ENCODE data around the gene RAB33A. TPM values are rescaled to one million over a fixed set of nuclear protein-coding genes. Genes with fewer than 3 reads are reported as not detected.

RAB33A gene
- polyA plus RNA-seq, 1 experiment = 5.1 TPM

DNA sequence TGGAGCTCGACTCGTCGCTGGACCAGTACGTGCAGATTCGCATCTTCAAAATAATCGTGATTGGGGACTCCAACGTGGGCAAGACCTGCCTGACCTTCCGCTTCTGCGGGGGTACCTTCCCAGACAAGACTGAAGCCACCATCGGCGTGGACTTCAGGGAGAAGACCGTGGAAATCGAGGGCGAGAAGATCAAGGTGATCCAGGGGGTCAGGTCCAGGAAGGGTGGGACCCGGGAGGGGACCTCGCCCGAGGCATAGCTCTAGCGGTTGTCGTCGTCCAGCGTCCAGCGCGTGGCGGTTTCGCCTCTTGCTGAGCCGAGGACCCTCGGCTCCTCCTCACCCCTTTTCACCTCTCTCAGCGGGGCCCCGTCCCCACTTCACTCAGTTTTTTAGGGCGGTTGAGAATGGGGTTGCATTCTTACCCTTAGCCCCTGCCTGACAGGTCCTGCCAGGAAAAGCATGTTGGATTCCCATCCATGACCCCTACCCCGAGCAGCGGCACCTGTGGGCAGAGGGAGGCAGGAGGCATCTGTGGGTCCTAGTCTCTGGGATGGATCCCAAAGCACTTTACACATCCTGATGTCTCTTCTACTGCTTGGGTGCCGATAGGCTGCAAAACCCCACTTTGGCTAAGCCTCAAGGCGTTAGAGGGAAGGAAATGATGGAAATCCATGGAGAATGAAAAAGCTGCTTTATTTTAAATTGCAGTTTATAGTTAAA lies 524 bp downstream of the RAB33A start:
- CTCF ChIA-PET = interaction anchor here (0.7 to 1.6 kb wide), 2 partner anchors 20 to 412 kb away, joined by 3 read pairs; no protein-coding TSS in a partner anchor
- Histone ChIP-seq H3K36me3 (ENCODE audit: control insufficient read depth, insufficient read depth, low read length) (no peaks in the 10 kb centered on the region), H3K4me3 (ENCODE audit: low read depth, low read length) (peak overlapping the region; percentile 44), H3K27me3 (ENCODE audit: control insufficient read depth, insufficient read depth, low read length) (no peaks in the 10 kb centered on the region)
- POLR2A ChIA-PET = no interaction called here
- no peak for DNase-seq (ENCODE audit: low read depth)
- TF ChIP-seq, protein P1, sequence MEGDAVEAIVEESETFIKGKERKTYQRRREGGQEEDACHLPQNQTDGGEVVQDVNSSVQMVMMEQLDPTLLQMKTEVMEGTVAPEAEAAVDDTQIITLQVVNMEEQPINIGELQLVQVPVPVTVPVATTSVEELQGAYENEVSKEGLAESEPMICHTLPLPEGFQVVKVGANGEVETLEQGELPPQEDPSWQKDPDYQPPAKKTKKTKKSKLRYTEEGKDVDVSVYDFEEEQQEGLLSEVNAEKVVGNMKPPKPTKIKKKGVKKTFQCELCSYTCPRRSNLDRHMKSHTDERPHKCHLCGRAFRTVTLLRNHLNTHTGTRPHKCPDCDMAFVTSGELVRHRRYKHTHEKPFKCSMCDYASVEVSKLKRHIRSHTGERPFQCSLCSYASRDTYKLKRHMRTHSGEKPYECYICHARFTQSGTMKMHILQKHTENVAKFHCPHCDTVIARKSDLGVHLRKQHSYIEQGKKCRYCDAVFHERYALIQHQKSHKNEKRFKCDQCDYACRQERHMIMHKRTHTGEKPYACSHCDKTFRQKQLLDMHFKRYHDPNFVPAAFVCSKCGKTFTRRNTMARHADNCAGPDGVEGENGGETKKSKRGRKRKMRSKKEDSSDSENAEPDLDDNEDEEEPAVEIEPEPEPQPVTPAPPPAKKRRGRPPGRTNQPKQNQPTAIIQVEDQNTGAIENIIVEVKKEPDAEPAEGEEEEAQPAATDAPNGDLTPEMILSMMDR (IDR thresholded peaks at IDR 0.05; ENCODE audit: insufficient read depth, low read depth, low read length) = no peak

DNA sequence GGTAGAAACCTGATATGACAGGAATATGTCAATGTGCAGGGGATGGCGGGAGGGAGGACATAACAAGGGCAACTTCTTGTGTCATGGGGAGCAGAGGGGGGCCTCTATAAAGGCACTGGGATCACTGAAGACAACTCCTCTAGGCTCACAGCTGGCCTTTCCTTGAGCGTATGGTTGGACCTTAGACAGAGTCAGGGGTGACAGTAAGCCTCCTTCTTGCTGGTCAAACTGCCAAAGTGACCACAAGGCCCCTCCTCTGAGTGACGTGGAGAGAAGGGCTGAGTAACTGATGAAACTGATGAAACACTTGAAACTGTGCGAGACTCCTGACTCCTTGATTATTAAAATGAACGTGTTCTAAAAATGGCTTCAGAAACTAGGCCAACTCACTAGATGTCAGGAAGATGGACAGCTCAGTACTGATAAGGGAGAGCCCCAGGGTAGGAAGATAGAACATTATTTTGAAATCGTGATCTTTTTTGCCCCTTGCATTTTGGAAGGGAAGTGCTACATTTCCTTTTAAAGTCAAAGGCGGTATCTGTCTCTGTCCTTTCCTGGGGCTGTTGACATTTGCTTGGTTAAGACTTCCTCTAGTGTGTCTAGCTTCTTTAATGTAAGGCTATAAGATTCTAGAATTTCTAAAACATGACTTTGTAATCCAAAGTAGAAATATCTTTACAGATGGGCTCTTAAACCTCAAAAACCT lies 1.6 kb downstream of the RAB33A start:
- ChIA-PET POLR2A (no interaction called here), CTCF (interaction anchor here (0.8 to 1.1 kb wide), 4 partner anchors 14 to 94 kb away, joined by 3 to 5 read pairs (median 4); no protein-coding TSS in a partner anchor)
- Histone ChIP-seq H3K36me3 (ENCODE audit: control insufficient read depth, insufficient read depth, low read length) (no peaks in the 10 kb centered on the region), H3K4me3 (ENCODE audit: low read depth, low read length) (no peak overlapping the region), H3K27me3 (ENCODE audit: control insufficient read depth, insufficient read depth, low read length) (no peaks in the 10 kb centered on the region)
- TF ChIP-seq, protein P1 (IDR thresholded peaks at IDR 0.05; ENCODE audit: insufficient read depth, low read depth, low read length) = no peak
- peak; percentile 53 for DNase-seq (ENCODE audit: low read depth)

DNA sequence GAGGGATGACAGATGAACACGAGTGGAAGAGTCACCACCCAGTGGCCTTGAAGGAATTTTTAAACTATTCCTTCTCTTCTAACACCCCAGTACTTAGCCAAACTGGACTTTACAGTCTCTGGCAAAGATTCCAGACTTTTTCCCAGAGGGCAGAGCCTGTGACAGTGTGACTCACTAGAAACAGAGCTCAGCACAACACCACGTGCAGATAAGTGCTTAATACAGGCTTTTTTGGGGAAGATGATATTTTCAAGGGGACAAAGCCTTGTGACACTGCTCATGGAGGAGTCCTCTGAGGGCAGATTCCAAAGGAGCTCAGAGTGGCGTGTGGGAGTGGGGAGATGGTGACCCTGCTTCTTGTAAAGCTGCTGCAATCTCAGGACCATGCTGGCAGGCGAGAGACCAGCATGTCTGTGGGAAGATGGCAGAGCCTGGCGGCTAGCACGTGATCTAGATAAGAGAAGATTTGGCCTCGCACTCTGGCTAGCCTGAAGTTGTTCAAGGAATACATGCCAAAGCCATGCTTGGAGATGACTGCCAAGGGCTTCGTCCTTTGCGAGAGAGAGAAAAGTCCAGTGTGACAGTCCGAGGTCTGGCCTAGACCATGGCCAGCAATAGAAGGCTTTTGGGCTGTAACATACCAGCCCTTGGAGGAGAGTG lies 2.4 kb downstream of the RAB33A start:
- no peaks in the 10 kb centered on the region for H3K36me3 ChIP-seq (ENCODE audit: control insufficient read depth, insufficient read depth, low read length)
- POLR2A ChIA-PET = no interaction called here
- H3K4me3 ChIP-seq (ENCODE audit: low read depth, low read length) = no peak overlapping the region
- DNase-seq (ENCODE audit: low read depth) = peak; percentile 70
- CTCF ChIA-PET = interaction anchor here (0.8 to 1.1 kb wide), 5 partner anchors 13 to 95 kb away, joined by 3 to 5 read pairs (median 4); no protein-coding TSS in a partner anchor
- H3K27me3 ChIP-seq (ENCODE audit: control insufficient read depth, insufficient read depth, low read length) = no peaks in the 10 kb centered on the region
- TF ChIP-seq, protein P1 (IDR thresholded peaks at IDR 0.05; ENCODE audit: insufficient read depth, low read depth, low read length) = no peak

DNA sequence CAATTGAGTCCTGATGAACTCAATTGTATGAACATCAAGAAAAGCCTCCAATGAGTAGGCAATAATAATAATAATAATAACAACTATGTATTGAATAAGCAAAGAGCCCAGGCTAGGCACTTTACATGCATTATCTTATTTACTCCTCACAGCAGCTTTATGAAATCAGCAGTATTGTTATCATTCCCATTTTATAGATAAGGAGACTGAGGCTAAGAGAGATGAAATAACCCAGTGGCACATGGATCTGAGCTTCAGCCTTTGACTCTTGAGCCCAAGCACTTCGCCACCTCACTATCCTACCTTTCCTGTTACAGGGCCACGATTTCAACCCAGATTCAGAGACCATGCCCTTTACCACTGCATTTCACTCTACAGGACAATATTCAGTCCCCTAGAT lies 3.2 kb downstream of the RAB33A start:
- POLR2A ChIA-PET = no interaction called here

More for the DNA sequence above, 3.2 kb downstream of the RAB33A start:
- TF ChIP-seq, protein P1 (IDR thresholded peaks at IDR 0.05; ENCODE audit: insufficient read depth, low read depth, low read length) = no peak
- Histone ChIP-seq H3K4me3 (ENCODE audit: low read depth, low read length) (no peak overlapping the region), H3K27me3 (ENCODE audit: control insufficient read depth, insufficient read depth, low read length) (no peaks in the 10 kb centered on the region), H3K36me3 (ENCODE audit: control insufficient read depth, insufficient read depth, low read length) (no peaks in the 10 kb centered on the region)
- no peak for DNase-seq (ENCODE audit: low read depth)
- CTCF ChIA-PET = interaction anchor here (1.0 kb wide), 1 partner anchor 54 kb away, joined by 4 read pairs; no protein-coding TSS in a partner anchor

Measured in BJ (cell line).